GM12872 (cell line): Measurements from ENCODE around the gene GATA5.

ENCODE experiments used
- TF ChIP-seq, protein P1 (sequence below): IDR thresholded peaks from 3 replicates; pipeline ENCODE4 v1.5.1; 2011; ENCODE audit warnings: low read depth, mild to moderate bottlenecking, low read length, moderate library complexity; ENCODE audit not compliant: insufficient read depth

GATA5 gene

DNA sequence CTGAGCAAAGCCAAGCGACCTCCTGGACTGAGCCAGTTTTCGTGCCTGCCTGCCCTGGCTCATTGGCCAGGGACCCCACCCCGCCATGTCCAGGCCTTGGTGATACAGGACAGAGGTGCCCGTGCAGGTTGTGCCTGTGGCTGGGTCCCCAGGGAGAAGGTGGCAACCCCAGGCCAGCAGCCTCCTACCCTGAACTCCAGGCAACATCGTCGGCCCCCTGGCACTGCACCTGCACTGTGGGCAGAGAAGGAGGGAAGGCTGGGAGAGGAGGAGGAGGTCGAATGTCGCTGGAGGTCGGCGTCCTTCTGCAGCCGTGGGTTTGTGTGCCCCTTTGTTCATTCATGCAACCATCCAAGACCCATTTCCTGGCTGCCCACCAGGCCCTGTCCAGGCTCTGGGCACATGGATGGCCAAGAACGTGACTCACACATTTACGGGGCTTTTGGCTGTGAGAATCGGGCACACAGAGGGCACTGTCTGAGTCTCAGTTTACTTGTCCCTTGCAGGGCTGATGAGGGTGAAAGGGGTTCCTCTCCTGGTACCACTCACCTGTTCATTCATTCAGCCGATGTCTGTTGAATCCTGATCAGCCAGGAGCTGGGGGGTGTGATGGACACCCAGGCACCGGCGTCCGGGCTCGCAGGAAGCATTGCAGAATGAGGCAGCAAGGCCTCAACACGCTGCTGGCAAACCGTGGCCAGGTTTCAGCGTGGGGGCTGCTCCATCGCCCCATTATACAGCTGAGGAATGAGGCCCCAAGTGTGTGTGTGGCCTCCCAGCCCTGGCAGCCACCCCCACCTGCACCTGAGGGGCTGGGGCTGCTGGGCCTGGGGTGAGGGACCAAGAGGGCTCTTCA, 46.1 kb downstream of the GATA5 start:
- TF ChIP-seq, protein P1, sequence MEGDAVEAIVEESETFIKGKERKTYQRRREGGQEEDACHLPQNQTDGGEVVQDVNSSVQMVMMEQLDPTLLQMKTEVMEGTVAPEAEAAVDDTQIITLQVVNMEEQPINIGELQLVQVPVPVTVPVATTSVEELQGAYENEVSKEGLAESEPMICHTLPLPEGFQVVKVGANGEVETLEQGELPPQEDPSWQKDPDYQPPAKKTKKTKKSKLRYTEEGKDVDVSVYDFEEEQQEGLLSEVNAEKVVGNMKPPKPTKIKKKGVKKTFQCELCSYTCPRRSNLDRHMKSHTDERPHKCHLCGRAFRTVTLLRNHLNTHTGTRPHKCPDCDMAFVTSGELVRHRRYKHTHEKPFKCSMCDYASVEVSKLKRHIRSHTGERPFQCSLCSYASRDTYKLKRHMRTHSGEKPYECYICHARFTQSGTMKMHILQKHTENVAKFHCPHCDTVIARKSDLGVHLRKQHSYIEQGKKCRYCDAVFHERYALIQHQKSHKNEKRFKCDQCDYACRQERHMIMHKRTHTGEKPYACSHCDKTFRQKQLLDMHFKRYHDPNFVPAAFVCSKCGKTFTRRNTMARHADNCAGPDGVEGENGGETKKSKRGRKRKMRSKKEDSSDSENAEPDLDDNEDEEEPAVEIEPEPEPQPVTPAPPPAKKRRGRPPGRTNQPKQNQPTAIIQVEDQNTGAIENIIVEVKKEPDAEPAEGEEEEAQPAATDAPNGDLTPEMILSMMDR: no peak

DNA sequence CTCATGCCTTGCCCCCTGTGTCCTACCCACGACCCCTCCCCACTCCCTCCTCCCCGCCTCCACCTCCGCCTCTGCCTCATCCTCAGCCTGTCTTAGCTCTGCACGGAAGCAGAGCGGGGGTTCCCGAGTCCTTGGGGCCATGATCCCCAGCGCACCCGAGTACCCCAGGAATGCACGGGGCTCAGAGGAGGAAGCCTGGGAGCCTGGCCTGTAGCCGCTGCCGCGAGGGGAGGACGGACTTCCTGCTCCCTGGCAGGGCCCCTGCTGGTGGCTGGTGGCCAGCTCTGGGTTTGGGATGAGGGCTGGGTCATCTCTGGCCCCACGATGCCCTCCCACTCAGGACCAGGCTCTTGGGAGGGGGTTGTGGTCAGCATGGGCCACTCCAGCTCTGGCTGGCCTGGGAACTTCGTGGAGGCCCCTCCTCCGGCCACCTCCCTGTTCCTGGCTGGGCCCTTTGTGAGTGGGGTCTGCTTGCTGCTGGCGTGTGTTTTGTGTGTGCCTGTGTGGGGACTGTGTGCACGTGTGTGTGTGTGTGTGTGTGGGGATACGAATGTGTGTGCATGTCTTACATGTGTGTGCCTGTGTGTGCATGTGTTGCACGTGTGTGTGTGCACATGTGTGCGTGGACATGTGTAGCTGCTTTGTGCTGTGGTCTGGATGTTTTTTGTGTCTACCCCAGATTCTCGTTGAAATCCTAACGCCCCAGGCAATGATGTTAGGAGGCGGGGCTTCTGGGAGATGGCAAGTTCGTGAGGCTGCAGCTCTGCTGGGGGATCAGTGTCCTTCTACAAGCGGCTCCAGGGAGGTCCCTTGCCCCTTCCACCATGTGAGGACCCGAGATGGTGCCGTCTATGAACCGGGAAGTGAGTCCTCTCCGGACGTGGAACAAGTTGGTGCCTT, 47.1 kb downstream of the GATA5 start:
- TF ChIP-seq, protein P1: no peak

DNA sequence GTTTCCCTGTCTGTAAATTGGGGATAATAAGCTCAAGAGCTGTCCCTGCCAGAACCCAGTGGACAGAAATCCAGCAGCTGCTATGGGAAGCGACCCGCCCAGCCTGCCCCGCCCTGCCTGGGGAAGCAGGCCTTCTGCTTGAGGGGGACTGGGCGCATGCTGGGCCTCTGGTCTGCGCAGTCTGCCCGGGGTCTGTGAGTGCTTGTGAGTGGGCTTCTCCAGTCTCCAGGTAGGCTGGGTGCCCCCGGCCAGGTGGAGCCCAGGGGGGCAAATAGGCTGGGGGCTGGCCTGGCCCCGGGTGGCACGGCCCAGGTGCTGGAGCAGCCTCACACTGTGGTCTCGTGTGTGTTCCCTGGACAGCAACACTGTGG, 47.8 kb downstream of the GATA5 start:
- TF ChIP-seq, protein P1: no peak

DNA sequence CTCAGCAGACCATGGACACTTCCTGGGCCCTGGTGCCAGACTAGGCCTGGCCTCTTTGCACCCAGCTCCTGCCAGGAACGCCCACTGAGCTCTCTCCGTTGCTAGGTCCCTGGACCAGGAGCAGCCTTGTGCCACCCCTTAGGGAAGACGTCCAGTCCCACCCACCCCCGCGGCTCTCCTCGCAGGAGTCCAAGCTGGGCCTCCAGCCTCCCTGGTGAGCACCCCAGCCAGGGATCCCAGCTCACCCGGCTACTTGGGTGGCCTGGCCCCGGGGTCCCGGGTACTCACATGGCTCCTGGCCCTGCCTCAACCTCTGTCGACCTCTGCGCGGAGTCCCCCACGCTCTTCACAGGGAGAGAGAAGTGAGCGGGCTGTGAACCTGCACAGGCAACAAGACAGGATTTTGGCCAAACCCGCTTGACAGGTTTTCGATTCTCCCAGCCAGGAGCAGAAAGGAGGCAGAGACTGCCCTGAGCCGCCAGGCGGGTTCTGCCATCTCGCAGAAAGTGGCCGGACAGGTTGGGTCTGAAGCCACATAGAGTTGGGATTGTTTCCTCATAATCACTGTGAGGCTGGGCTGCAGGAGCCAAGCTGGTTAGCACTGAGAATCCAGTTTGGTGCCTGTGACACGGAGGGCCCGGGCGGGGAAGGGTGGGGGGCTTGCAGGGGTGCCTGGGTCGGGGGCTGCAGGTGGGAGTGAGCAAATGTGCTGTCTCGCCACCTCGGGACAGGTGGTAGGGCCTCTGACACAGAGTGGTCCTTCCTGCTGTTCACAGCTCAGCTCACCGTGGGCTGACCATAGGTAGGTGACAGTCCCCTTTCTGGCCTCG, 48.4 kb downstream of the GATA5 start, which contains the start of gene RBBP8NL:
Gene RBBP8NL (minus strand): TSS at position 368 of the 830 bp plus-strand sequence. CDS start 7,892 bp downstream, outside the sequence.
- TF ChIP-seq, protein P1: no peak

- TF ChIP-seq, protein P1: no peak
Measured at GRCh38 chr20:62426699-62427131, 49.1 kb downstream of the GATA5 start.

DNA sequence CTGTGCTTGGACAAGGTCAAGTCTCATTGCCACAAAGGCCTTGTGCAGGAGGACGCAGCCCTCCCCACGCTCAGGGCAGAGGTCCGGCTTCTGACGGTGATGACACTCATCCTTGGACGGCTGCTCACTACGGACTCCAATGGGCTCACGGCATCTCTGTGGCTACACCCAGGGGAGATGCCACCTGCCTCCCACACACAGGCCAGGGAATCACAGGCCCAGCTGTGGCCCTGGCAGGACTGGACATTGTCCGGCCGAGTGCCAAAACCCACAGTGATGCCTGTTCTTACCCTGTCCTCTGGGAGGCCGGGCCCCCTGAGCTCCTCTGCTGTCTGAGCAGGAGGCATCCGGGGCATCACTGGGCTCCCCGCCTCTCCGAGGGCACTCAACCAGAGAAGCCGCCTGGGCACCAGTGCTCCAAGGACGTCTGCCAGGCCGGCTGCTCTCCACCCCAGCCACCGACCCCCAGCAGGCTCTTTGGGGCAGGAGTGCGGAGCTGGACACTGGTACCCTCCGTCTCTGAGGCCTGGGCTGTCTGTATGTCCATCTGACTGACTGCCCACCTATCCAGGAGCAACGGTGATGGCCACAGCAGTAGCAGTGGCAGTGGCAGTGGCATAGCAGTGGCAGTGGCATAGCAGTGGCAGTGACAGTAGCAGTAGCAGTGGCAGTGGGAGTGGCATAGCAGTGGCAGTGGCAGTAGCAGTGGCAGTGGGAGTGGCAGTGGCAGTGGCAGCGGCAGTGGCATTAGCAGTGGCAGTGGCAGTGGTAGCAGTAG, 50.3 kb downstream of the GATA5 start:
- TF ChIP-seq, protein P1: no peak
